ENCODE data around the gene SRPK2. TPM values are rescaled to one million over a fixed set of nuclear protein-coding genes. Genes with fewer than 3 reads are reported as not detected.

SRPK2 gene
- total RNA-seq, result 71.5 and 78.7 TPM in 2 replicates

GRCh38 chr7:105388356-105389087 is at the start of gene SRPK2:
TSS of gene SRPK2 (minus strand) at chr7:105388921.

Other genes starting within 250 kb of the SRPK2 start
- 22.4 and 34.3 TPM in 2 replicates for gene PUS7, start 133.3 kb upstream of the SRPK2 start, total RNA-seq
- gene RINT1, start 143.3 kb upstream of the SRPK2 start, total RNA-seq, result 9.4 and 10.2 TPM in 2 replicates
- not detected in 2 replicates for gene EFCAB10, start 192.6 kb upstream of the SRPK2 start, total RNA-seq

All from dermis lymphatic vessel endothelial cell (primary cell).